Measurements from ENCODE around the gene PRDM11. TPM values are rescaled to one million over a fixed set of nuclear protein-coding genes. Genes with fewer than 3 reads are reported as not detected.

Gene PRDM11
- total and polyA plus RNA-seq, 10 of the 15 experiments (the other 5 are each of a cell fraction or from before 2014, with no cell fraction given) = 0.03 to 2.4 (median 0.53) TPM

GRCh38 chr11:45165806-45166603, 19.6 kb downstream of the PRDM11 start (continued):
- TF ChIP-seq ELK1 (IDR thresholded peaks at IDR 0.05; ENCODE audit: low read depth, low read length) (no peak), SIN3A (IDR thresholded peaks at IDR 0.05; ENCODE audit: low read depth, low read length) (no peak), FOXM1 (IDR thresholded peaks at IDR 0.05; ENCODE audit: low read depth, low read length) (no peak), REST (IDR thresholded peaks at IDR 0.05; ENCODE audit: low read depth, low read length) (no peak)

GRCh38 chr11:45166604-45166897, 20.1 kb downstream of the PRDM11 start:
- in situ Hi-C loops (cut with MboI) = no loop called here
- FAIRE-seq (no peak), ATAC-seq (no peak), DNase-seq (ENCODE audit: low read depth, low spot score) (no peak)
- Histone ChIP-seq H3K9me3 (replicated peaks; ENCODE audit: control insufficient read depth, insufficient read depth, low read length) (no peaks in the 10 kb centered on the region), H3K4me2 (ENCODE audit: control insufficient read depth, insufficient read depth) (no peak overlapping the region), H2AFZ (ENCODE audit: control insufficient read depth, low read depth, low read length) (no peak overlapping the region), H3K79me2 (ENCODE audit: control insufficient read depth, insufficient read depth, low read length) (no peaks in the 10 kb centered on the region), H3K9ac (ENCODE audit: control insufficient read depth, insufficient read depth, low read length) (no peak overlapping the region), H4K20me1 (ENCODE audit: control insufficient read depth, insufficient read depth) (no peaks in the 10 kb centered on the region), H3K27ac (ENCODE audit: control insufficient read depth, insufficient read depth) (no peak overlapping the region), H3K4me1 (ENCODE audit: control insufficient read depth, insufficient read depth, low read length) (no peaks in the 10 kb centered on the region; the same call in 1 of the 2 replicates), H3K36me3 (ENCODE audit: control insufficient read depth in 2 of 2, insufficient read depth in 2 of 2, low read length in 1 of 2) (no peaks in the 10 kb centered on the region), H3K4me3 (no peak overlapping the region), H3K27me3 (replicated peaks in 1 of 2; ENCODE audit: control insufficient read depth in 2 of 2, insufficient read depth in 2 of 2, low read length in 1 of 2) (no peaks in the 10 kb centered on the region)
- 17% methylated on average over 4 of the region's 4 CpGs for whole genome bisulfite sequencing (ENCODE audit: insufficient coverage, insufficient replicate concordance, low lambda C conversion rate, missing lambda C conversion rate)
- CTCF ChIA-PET = no interaction called here
- RAD21 ChIA-PET (ENCODE audit: unreplicated experiment) = no interaction called here
- no TSS peak for BruUV-seq (replicated peaks)
- POLR2A ChIA-PET = no interaction called here
- SMC1A ChIA-PET (ENCODE audit: uncharacterized antibody, unreplicated experiment) = no interaction called here
- intact Hi-C loops (cut with micrococcal nuclease; ENCODE audit: unreplicated experiment) = no loop called here
- TF ChIP-seq USF1 (IDR thresholded peaks at IDR 0.05; ENCODE audit: borderline replicate concordance, extremely low read length, insufficient read depth, low read depth, low read length) = no peak
- TF ChIP-seq CBX5 (IDR thresholded peaks at IDR 0.05; ENCODE audit: low read depth) = no peak
- TF ChIP-seq SP1 (IDR thresholded peaks at IDR 0.05; ENCODE audit: low read depth, low read length) = no peak
- TF ChIP-seq BMI1 (IDR thresholded peaks at IDR 0.05; ENCODE audit: borderline replicate concordance) = no peak
- no peak for TF ChIP-seq STAT1 (conservative IDR thresholded peaks at IDR 0.05)
- TF ChIP-seq CEBPB (IDR thresholded peaks at IDR 0.05; ENCODE audit: borderline replicate concordance in 1 of 2, low read depth in 2 of 2, low read length in 2 of 2) = no peak
- TF ChIP-seq NR2C2 (IDR thresholded peaks at IDR 0.05; ENCODE audit: borderline replicate concordance, control insufficient read depth, insufficient read length, low read depth) = no peak
- TF ChIP-seq ASH2L (IDR thresholded peaks at IDR 0.05; ENCODE audit: borderline replicate concordance, low read depth) = no peak
- no peak for TF ChIP-seq ZNF207 (IDR thresholded peaks at IDR 0.05; ENCODE audit: borderline replicate concordance)
- TF ChIP-seq FOXK2 (IDR thresholded peaks at IDR 0.05) = no peak
- TF ChIP-seq DPF2 (IDR thresholded peaks at IDR 0.05) = no peak
- TF ChIP-seq SUPT20H (IDR thresholded peaks at IDR 0.05; ENCODE audit: borderline replicate concordance, control insufficient read depth, low read depth, low read length) = no peak
- TF ChIP-seq MAX (IDR thresholded peaks at IDR 0.05; ENCODE audit: low read depth, low read length) = no peak
- TF ChIP-seq FOS (IDR thresholded peaks at IDR 0.05; ENCODE audit: borderline replicate concordance, extremely low read depth, insufficient read length) = no peak
